HK-2 (cell line): Measurements from ENCODE around the gene WNT9A.

Source experiments
- DNase-seq: peaks from one replicate; pipeline ENCODE4 v3.0.0-alpha.2; 2018; ENCODE audit not compliant: unreplicated experiment

WNT9A gene

GRCh38 chr1:227941509-227942020 is 6.2 kb downstream of the WNT9A start:
- no peak for DNase-seq

- DNase-seq, result no peak
Measured at GRCh38 chr1:227940791-227941241, 6.9 kb downstream of the WNT9A start.

GRCh38 chr1:227939791-227940771 is 7.7 kb downstream of the WNT9A start:
- DNase-seq, result no peak

GRCh38 chr1:227938911-227939790 is 8.6 kb downstream of the WNT9A start:
- DNase-seq, result no peak

- DNase-seq, result no peak
Measured at GRCh38 chr1:227938276-227938675, 9.5 kb downstream of the WNT9A start.

GRCh38 chr1:227937838-227938145 is 9.9 kb downstream of the WNT9A start:
- no peak for DNase-seq

GRCh38 chr1:227937031-227937837 is 10.5 kb downstream of the WNT9A start:
- no peak for DNase-seq

- no peak for DNase-seq
Measured at GRCh38 chr1:227935826-227936225, 11.9 kb downstream of the WNT9A start.

GRCh38 chr1:227934476-227935313 is 13.0 kb downstream of the WNT9A start:
- DNase-seq, result peak; percentile 54

GRCh38 chr1:227929751-227930472 is 17.8 kb downstream of the WNT9A start:
- DNase-seq, result no peak

- no peak for DNase-seq
Measured at GRCh38 chr1:227928811-227929375, 18.8 kb downstream of the WNT9A start.

GRCh38 chr1:227927971-227928741 is 19.6 kb downstream of the WNT9A start:
- no peak for DNase-seq

- DNase-seq, result no peak
Measured at GRCh38 chr1:227926896-227927885, 20.5 kb downstream of the WNT9A start.

GRCh38 chr1:227926216-227926791 is 21.4 kb downstream of the WNT9A start:
- DNase-seq, result no peak

- DNase-seq, result no peak
Measured at GRCh38 chr1:227925582-227926198, 22.0 kb downstream of the WNT9A start.

GRCh38 chr1:227924833-227925574 is 22.7 kb downstream of the WNT9A start:
- DNase-seq, result no peak
